Ishikawa (cell line): ENCODE measurements around the gene ENPP3.

Source experiments
- CEBPB ChIP-seq: IDR thresholded peaks from 2 replicates; pipeline ENCODE4 v1.6.1; 2012
- CREB1 ChIP-seq: IDR thresholded peaks from 2 replicates; pipeline ENCODE4 v1.6.1; 2012; ENCODE audit warnings: low read depth
- EGR1 ChIP-seq: IDR thresholded peaks from 2 replicates; pipeline ENCODE4 v1.6.1; 2012
- EP300 ChIP-seq: IDR thresholded peaks from 2 replicates; pipeline ENCODE4 v1.6.1; 2012; ENCODE audit warnings: borderline replicate concordance
- FOXM1 ChIP-seq: IDR thresholded peaks from 2 replicates; pipeline ENCODE4 v1.6.1; 2012; ENCODE audit warnings: low read depth, borderline replicate concordance
- MAX ChIP-seq: IDR thresholded peaks from 2 replicates; pipeline ENCODE4 v1.6.1; 2012
- NFIC ChIP-seq: IDR thresholded peaks from 2 replicates; pipeline ENCODE4 v1.6.1; 2012
- RAD21 ChIP-seq: IDR thresholded peaks from 2 replicates; pipeline ENCODE4 v1.6.1; 2012; ENCODE audit warnings: low read depth
- REST ChIP-seq: IDR thresholded peaks from 2 replicates; pipeline ENCODE4 v1.6.1; 2012; ENCODE audit warnings: low read depth, mild to moderate bottlenecking
- TAF1 ChIP-seq: IDR thresholded peaks from 2 replicates; pipeline ENCODE4 v1.6.1; 2012; ENCODE audit warnings: low read depth, mild to moderate bottlenecking
- TCF12 ChIP-seq: IDR thresholded peaks from 2 replicates; pipeline ENCODE4 v1.6.1; 2012; ENCODE audit warnings: low read depth
- TEAD4 ChIP-seq: IDR thresholded peaks from 2 replicates; pipeline ENCODE4 v1.6.1; 2012
- USF1 ChIP-seq: IDR thresholded peaks from 2 replicates; pipeline ENCODE4 v1.6.1; 2012
- YY1 ChIP-seq: IDR thresholded peaks from 2 replicates; pipeline ENCODE4 v1.6.1; 2012; ENCODE audit warnings: low read depth
- ZBTB7A ChIP-seq: IDR thresholded peaks from 2 replicates; pipeline ENCODE4 v1.6.1; 2012; ENCODE audit warnings: low read depth

Gene ENPP3

GRCh38 chr6:131638013-131638412, 911 bp downstream of the ENPP3 start:
- no peak for TF ChIP-seq ZBTB7A
- TF ChIP-seq RAD21: no peak
- no peak for TF ChIP-seq CEBPB
- no peak for TF ChIP-seq CREB1
- no peak for TF ChIP-seq TCF12
- TF ChIP-seq FOXM1: no peak
- TF ChIP-seq YY1: no peak
- no peak for TF ChIP-seq TEAD4
- no peak for TF ChIP-seq EP300
- no peak for TF ChIP-seq TAF1
- no peak for TF ChIP-seq EGR1
- TF ChIP-seq USF1: no peak
- no peak for TF ChIP-seq NFIC
- TF ChIP-seq MAX: no peak
- TF ChIP-seq REST: no peak

GRCh38 chr6:131640100-131640499, 3.0 kb downstream of the ENPP3 start:
- no peak for TF ChIP-seq TEAD4
- no peak for TF ChIP-seq CREB1
- TF ChIP-seq MAX: no peak
- TF ChIP-seq EGR1: no peak
- no peak for TF ChIP-seq CEBPB
- TF ChIP-seq NFIC: no peak
- no peak for TF ChIP-seq TAF1
- TF ChIP-seq YY1: no peak
- TF ChIP-seq REST: no peak
- no peak for TF ChIP-seq USF1
- TF ChIP-seq EP300: no peak
- TF ChIP-seq TCF12: no peak
- TF ChIP-seq FOXM1: no peak
- TF ChIP-seq RAD21: no peak
- TF ChIP-seq ZBTB7A: no peak

GRCh38 chr6:131640576-131640975, 3.5 kb downstream of the ENPP3 start:
- TF ChIP-seq CEBPB (no peak), MAX (no peak), NFIC (no peak), ZBTB7A (no peak), REST (no peak), RAD21 (no peak), EGR1 (no peak), TCF12 (no peak), CREB1 (no peak), TEAD4 (no peak), USF1 (no peak), FOXM1 (no peak), EP300 (no peak), YY1 (no peak), TAF1 (no peak)

- TF ChIP-seq USF1 (no peak), TCF12 (no peak), NFIC (no peak), REST (no peak), FOXM1 (no peak), TAF1 (no peak), CREB1 (no peak), ZBTB7A (no peak), CEBPB (no peak), RAD21 (no peak), YY1 (no peak), TEAD4 (no peak), MAX (no peak)
Measured at GRCh38 chr6:131641554-131641953, 4.5 kb downstream of the ENPP3 start.
